ENCODE measurements around the gene TTC39C. TPM values are rescaled to one million over a fixed set of nuclear protein-coding genes. Genes with fewer than 3 reads are reported as not detected.
A peak's percentile ranks its signal among the peaks of the same experiment; 100 is the strongest.

Gene TTC39C
- polyA plus RNA-seq, 4 donors: 7.5 to 12.1 (median 8.6) TPM

DNA sequence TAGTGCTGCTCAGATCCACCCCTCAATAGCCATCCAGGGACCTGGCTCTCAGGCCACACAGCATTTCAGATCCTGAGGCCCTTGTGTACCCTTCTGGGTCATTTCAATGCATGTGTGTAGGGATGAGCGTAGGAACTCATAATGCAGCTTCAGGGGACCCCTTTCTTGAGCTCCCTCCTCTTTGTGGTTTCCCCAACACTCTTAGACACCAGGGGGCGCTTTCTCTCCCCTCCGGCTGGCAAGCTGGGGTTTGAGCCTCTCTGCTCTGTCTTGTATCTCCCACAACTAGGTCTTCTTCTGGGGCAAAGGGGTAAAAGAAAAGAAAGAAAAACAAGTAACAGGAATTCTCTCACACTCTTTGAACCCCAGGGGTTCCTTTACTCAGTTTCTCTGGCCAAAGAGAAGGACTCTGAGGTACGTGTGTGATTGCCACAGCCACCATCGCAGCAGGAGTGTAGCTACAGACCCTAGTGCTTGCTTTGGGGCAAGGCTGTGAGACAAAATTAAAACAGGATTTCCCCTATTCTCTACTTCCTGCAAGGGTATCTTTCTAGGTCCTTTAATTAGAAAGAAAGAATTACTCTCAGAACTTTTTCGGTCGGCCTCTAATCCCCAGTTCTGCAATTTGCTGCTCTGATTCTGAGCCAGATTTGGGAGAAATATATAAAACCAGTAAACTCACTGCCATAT, 162.3 kb downstream of the TTC39C start:
- peak in 1 of 4 donors; percentile 14 for DNase-seq (ENCODE audit: low read depth in 4 of 4, low spot score in 3 of 4)

- DNase-seq (ENCODE audit: low read depth in 4 of 4, low spot score in 3 of 4): no peak
These were observed 163.1 kb downstream of the TTC39C start for GRCh38 chr18:24177499-24178133.

DNA sequence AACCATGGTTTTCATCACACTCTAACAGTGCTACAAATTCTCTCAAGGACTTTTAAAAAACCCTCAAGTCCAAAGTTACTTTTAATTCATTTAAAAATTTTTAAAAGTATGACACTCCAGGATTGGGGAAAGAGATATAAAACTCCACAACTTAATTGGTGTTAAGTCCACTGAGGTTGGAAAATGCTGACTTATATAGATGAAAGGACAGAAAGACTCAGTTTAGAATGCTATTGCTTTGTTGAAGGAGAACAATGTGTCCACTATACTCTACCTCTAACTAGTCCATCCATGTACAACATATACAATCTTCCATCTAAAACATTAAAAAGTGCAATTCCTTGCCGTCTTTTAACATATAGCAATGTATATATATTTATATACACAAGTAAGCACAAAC, 165.5 kb downstream of the TTC39C start:
- no peak for DNase-seq (ENCODE audit: low read depth in 4 of 4, low spot score in 3 of 4)

DNA sequence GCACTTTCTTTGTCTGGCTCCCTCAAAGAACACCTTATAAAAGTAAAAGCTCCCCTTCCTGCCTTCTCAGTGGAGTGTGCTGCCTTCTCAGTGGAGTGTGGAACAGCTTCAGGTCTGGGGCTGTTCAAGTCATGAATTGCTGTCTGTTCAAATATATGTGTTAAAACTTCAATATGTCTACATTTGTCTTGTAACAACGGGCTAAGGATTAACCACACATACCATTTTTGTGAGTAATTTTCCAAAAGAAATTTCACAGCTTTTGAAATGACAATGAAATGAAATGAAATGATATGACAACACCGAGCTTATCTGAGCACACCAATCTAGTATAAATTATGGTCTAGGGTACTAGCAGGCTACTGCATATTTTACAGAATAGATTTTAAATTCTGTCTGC, 167.3 kb downstream of the TTC39C start:
- DNase-seq (ENCODE audit: low read depth in 4 of 4, low spot score in 3 of 4): no peak

Other genes with a start within 250 kb of the TTC39C start
- 1 to 10 TPM; 5.1 to 7.5 (median 6.9) TPM for gene CABYR, start 124.3 kb downstream of the TTC39C start, polyA plus RNA-seq (ENCODE audit: insufficient read length in 4 of 4)